NCI-H146 (cell line): ENCODE measurements around the gene SUZ12.
"Not testable (repeated sequence)": the region's sequence is repeated elsewhere in the genome, so short reads cannot be mapped to it uniquely, and the experiment has no call there.

ENCODE experiments used
- DNase-seq: peaks from one replicate; lab custom pipeline; 2025; lab: John Stamatoyannopoulos, UW

SUZ12 gene

DNA sequence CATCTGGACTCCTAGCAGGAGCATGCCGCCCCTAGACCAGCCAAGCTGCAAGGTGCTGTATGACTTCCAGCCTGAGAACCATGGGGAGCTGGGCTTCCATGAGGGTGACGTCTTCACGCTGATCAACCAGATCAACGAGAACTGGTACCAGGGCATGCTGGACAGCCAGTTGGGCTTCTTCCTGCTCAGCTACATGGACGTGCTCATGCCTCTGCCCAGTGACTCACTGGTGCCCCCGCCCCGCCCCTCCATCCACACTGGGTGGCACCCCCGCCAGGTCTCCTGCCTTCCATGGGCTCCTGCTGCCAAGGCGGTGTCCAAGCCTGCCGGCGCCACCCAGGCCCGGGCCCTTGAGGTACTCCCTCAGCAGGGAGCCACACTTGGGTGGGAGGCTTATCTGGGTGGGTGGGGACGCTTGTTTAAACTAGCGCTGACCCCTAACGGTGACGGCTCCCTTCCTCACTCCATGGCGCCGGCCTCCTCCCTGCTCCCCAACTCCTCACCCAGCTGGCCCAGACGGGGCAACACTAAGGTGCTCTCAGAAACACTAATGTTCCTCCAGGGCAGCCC, 104.6 kb downstream of the SUZ12 start:
- DNase-seq = not testable (repeated sequence)

DNA sequence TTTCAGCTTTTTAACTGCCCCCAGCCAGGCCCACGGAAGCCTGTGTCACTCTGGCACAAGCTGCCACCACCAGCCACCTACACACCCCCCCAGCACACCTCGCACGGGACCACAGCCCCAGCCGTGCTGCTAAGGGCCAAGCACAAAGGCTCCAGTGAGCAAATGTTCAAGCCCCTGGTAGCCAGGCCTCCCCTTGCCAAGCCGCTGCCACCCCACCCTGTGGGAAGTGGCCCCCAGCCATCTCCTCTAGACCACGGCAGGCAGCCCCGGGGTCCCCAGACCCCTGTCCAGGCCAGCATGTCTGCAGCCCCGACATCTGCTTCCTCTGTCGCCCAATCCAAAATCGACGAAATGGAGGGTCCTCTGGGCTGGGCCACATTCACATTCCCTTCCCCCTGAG, 105.5 kb downstream of the SUZ12 start:
- not testable (repeated sequence) for DNase-seq

DNA sequence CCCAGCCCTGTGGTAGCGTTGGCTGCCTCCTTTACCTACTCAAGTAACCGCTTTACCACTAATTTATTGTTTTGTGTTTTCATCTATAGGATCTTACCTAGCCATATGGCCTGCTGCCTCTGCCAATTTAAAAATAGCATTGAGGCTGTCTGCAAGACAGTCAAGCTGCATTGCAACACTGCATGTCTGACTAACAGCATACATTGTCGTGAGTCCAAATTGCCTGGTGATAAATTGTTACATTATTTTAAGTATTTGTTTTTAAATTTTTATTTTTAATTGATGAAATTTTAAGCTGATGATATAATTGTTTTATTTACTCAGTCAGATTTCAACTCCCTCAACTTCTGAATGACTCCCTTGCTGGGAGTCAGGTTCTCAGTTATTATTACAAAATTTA, 108.8 kb downstream of the SUZ12 start:
- not testable (repeated sequence) for DNase-seq

DNA sequence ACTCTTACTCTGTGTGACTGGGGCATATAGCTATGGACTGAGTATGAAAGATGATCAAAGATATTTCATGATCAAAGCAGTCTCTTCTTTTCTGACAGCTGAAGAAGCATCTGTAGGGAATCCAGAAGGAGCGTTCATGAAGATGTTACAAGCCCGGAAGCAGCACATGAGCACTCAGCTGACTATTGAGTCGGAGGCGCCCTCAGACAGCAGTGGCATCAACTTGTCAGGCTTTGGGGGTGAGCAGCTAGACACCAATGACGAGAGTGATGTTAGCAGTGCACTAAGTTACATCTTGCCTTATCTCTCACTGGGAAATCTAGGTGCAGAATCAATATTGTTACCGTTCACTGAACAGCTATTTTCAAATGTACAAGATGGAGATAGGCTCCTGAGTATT, 110.9 kb downstream of the SUZ12 start:
- DNase-seq = not testable (repeated sequence)
